ENCODE results near the gene LYRM7. TPM values are rescaled to one million over a fixed set of nuclear protein-coding genes. Genes with fewer than 3 reads are reported as not detected.
"Not testable (repeated sequence)": the region's sequence is repeated elsewhere in the genome, so short reads cannot be mapped to it uniquely, and the experiment has no call there.

Gene LYRM7
- total RNA-seq, 1 experiment from 2014 or later, result 5.0 TPM

DNA sequence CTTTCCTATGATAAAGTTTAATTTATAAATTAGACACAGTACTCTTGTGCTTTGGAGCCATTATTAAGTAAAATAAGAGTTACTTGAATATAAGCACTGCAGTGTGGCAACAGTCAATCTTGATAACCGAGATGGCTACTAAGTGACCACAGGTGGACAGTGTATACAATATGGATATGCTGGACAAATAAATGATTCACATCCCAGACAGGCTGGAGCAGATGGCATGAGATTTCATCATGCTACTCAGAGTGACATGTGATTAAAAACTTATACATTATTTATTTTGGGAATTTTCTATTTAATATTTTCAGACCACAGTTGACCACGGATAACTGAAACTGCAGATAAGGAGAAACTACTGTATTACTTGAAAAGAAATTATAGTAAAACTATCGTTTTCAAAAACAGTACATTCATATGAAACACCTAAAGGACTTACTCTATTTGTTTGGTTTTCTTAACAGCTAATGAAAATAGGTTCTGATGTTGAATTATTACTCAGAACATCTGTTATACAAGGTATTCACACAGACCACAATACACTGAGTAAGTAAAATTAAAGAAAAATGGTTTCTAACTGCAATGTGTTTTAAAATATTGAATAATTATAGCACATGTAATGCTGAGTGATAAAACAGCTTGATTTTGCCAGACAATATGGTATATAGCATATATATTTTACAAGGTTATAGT is 16.0 kb downstream of the LYRM7 start:
- POLR2A ChIA-PET (ENCODE audit: unreplicated experiment), result no interaction called here
- H3K9me2 ChIP-seq (replicated peaks; ENCODE audit: low read length), result no peaks in the 10 kb centered on the region
- peak; percentile 98 for ATAC-seq

DNA sequence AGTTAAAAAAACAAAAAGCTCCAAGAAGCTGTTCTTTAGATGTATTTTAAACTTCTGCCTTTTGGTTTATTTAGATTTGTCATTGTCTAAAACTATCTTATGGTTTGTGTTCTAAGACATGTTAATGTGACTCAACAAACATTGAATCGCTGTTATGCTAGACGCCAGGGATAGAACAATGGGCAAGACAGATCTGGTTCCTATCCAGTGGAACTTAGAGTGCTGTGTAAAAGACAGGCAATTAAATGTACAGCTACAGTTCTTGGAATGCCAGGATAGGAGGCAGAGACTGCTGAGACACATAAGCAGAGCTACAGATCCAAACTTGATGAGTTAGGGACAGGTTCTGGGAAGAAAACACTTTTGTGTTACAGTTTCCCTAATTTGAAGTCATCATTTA is 22.4 kb downstream of the LYRM7 start:
- ChIA-PET CTCF (no interaction called here), POLR2A (ENCODE audit: unreplicated experiment) (interaction anchor here (0.7 kb wide), 1 partner anchor 85 kb away, joined by 3 read pairs; no protein-coding TSS in a partner anchor)
- H3K36me3 ChIP-seq (ENCODE audit: low read depth, low read length), result no peaks in the 10 kb centered on the region; the same call in 1 of the 2 replicates
- no TSS peak for BruUV-seq (replicated peaks)
- no peak for ATAC-seq
- intact Hi-C loops (cut with micrococcal nuclease), result no loop called here
- H3F3A ChIP-seq (ENCODE audit: low read length, unreplicated experiment), result no peaks in the 10 kb centered on the region
- no peak for TF ChIP-seq EZH2phosphoT487 (IDR thresholded peaks at IDR 0.05; ENCODE audit: borderline replicate concordance, low read length)
- no peak for TF ChIP-seq EZH2 (IDR thresholded peaks at IDR 0.05; ENCODE audit: low read length, unreplicated experiment)
- TF ChIP-seq, protein P1, sequence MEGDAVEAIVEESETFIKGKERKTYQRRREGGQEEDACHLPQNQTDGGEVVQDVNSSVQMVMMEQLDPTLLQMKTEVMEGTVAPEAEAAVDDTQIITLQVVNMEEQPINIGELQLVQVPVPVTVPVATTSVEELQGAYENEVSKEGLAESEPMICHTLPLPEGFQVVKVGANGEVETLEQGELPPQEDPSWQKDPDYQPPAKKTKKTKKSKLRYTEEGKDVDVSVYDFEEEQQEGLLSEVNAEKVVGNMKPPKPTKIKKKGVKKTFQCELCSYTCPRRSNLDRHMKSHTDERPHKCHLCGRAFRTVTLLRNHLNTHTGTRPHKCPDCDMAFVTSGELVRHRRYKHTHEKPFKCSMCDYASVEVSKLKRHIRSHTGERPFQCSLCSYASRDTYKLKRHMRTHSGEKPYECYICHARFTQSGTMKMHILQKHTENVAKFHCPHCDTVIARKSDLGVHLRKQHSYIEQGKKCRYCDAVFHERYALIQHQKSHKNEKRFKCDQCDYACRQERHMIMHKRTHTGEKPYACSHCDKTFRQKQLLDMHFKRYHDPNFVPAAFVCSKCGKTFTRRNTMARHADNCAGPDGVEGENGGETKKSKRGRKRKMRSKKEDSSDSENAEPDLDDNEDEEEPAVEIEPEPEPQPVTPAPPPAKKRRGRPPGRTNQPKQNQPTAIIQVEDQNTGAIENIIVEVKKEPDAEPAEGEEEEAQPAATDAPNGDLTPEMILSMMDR (conservative IDR thresholded peaks at IDR 0.05; ENCODE audit: low read depth, low read length), result no peak
- peaks cover under 1% of the 10 kb centered on the region; the same call in 1 of the 2 replicates for H3K4me1 ChIP-seq (ENCODE audit: insufficient read depth, low read length)
- no peaks in the 10 kb centered on the region for H4K20me1 ChIP-seq (ENCODE audit: low read length)
- no peaks in the 10 kb centered on the region for H3K9me2 ChIP-seq (replicated peaks; ENCODE audit: low read length)
- no peak overlapping the region for H3K27ac ChIP-seq (ENCODE audit: low read length)
- H3K79me2 ChIP-seq (ENCODE audit: low read length), result no peaks in the 10 kb centered on the region
- no peaks in the 10 kb centered on the region for H3K9me3 ChIP-seq (ENCODE audit: low read length)
- no peak overlapping the region for H3K4me3 ChIP-seq (ENCODE audit: low read length)
- H3K9ac ChIP-seq (ENCODE audit: low read length), result no peak overlapping the region
- H3K27me3 ChIP-seq (ENCODE audit: low read length), result no peaks in the 10 kb centered on the region
- H3K4me2 ChIP-seq (ENCODE audit: low read length), result no peak overlapping the region
- DNase-seq, result no peak
- H2AFZ ChIP-seq (ENCODE audit: low read length), result no peak overlapping the region

More for the DNA sequence above, 16.0 kb downstream of the LYRM7 start:
- TSS peak; percentile 94 for BruUV-seq (replicated peaks)
- Histone ChIP-seq H3F3A (ENCODE audit: low read length, unreplicated experiment) (no peaks in the 10 kb centered on the region), H4K20me1 (ENCODE audit: low read length) (no peaks in the 10 kb centered on the region), H3K4me3 (ENCODE audit: low read length) (no peak overlapping the region), H3K27ac (ENCODE audit: low read length) (peak overlapping the region; percentile 45), H3K79me2 (ENCODE audit: low read length) (no peaks in the 10 kb centered on the region), H3K27me3 (ENCODE audit: low read length) (no peaks in the 10 kb centered on the region), H2AFZ (ENCODE audit: low read length) (no peak overlapping the region), H3K9me3 (ENCODE audit: low read length) (no peaks in the 10 kb centered on the region), H3K9ac (ENCODE audit: low read length) (no peak overlapping the region), H3K4me2 (ENCODE audit: low read length) (no peak overlapping the region), H3K36me3 (ENCODE audit: low read depth, low read length) (no peaks in the 10 kb centered on the region; the same call in 1 of the 2 replicates), H3K4me1 (ENCODE audit: insufficient read depth, low read length) (peaks cover 3% of the 10 kb centered on the region; the same call in 1 of the 2 replicates)
- intact Hi-C loops (cut with micrococcal nuclease), result loop anchor here (2.0 to 5.0 kb wide), 2 partner anchors 16 to 71 kb away; partner anchors contain the start of gene LYRM7
- CTCF ChIA-PET, result interaction anchor here (0.6 kb wide), 1 partner anchor 99 kb away, joined by 9 read pairs; no protein-coding TSS in a partner anchor
- DNase-seq, result peak; percentile 39
- TF ChIP-seq EZH2phosphoT487 (IDR thresholded peaks at IDR 0.05; ENCODE audit: borderline replicate concordance, low read length), result no peak
- TF ChIP-seq EZH2 (IDR thresholded peaks at IDR 0.05; ENCODE audit: low read length, unreplicated experiment), result no peak
- TF ChIP-seq, protein P1 (conservative IDR thresholded peaks at IDR 0.05; ENCODE audit: low read depth, low read length), result no peak

DNA sequence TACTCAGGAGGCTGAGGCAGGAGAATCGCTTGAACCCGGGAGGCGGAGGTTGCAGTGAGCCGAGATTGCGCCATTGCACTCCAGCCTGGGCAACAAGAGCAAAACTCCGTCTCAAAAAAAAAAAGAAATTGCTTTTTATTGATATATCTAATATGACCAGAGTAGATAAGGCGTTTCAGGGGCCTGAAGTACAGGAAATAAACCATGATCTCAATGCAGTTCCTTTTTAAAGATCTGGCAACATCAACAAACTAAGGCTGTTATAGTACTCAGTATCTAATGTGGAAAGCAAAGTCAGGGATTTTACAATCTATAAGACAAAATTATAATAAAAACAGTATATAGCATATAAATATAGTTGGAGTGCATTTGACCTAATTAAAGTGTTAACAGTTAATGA is 23.2 kb downstream of the LYRM7 start:
- CTCF ChIA-PET; H3K4me1 ChIP-seq (ENCODE audit: insufficient read depth, low read length); H3K9me3 ChIP-seq (ENCODE audit: low read length); H3K79me2 ChIP-seq (ENCODE audit: low read length); ATAC-seq; BruUV-seq (replicated peaks); H3F3A ChIP-seq (ENCODE audit: low read length, unreplicated experiment); H3K4me3 ChIP-seq (ENCODE audit: low read length); H3K27me3 ChIP-seq (ENCODE audit: low read length); H3K9ac ChIP-seq (ENCODE audit: low read length); intact Hi-C loops (cut with micrococcal nuclease); DNase-seq; H3K36me3 ChIP-seq (ENCODE audit: low read depth, low read length); H3K9me2 ChIP-seq (replicated peaks; ENCODE audit: low read length); H3K27ac ChIP-seq (ENCODE audit: low read length); H3K4me2 ChIP-seq (ENCODE audit: low read length); H4K20me1 ChIP-seq (ENCODE audit: low read length); H2AFZ ChIP-seq (ENCODE audit: low read length); POLR2A ChIA-PET (ENCODE audit: unreplicated experiment): not testable (repeated sequence)

All from PC-3 (cell line).